CD4-positive, alpha-beta T cell treated with Interferon gamma for 1 hour (primary cell): ENCODE data around the gene RTN4R.
A peak's percentile ranks its signal among the peaks of the same experiment; 100 is the strongest.

ENCODE experiments used
- DNase-seq: peaks from one replicate; pipeline ENCODE4 v3.0.0-alpha.2; 2020

Gene RTN4R

GRCh38 chr22:20239676-20240446 is 28.3 kb downstream of the RTN4R start:
- no peak for DNase-seq

- DNase-seq = peak; percentile 21
Observed at GRCh38 chr22:20238901-20239675, 29.0 kb downstream of the RTN4R start.

- peak; percentile 64 for DNase-seq
Observed at GRCh38 chr22:20238536-20238900, 29.6 kb downstream of the RTN4R start.

- DNase-seq = peak; percentile 53
Observed at GRCh38 chr22:20237480-20238440, 30.4 kb downstream of the RTN4R start.

GRCh38 chr22:20236052-20236717 is 31.9 kb downstream of the RTN4R start:
- no peak for DNase-seq

- DNase-seq = no peak
Observed at GRCh38 chr22:20235389-20235991, 32.6 kb downstream of the RTN4R start.

GRCh38 chr22:20234760-20235388 is 33.2 kb downstream of the RTN4R start:
- DNase-seq = no peak

- DNase-seq = no peak
Observed at GRCh38 chr22:20234314-20234682, 33.8 kb downstream of the RTN4R start.

GRCh38 chr22:20233351-20234313 is 34.5 kb downstream of the RTN4R start:
- no peak for DNase-seq

- DNase-seq = no peak
Observed at GRCh38 chr22:20232781-20233180, 35.3 kb downstream of the RTN4R start.

GRCh38 chr22:20232237-20232598 is 35.9 kb downstream of the RTN4R start:
- DNase-seq = no peak

GRCh38 chr22:20231514-20232236 is 36.4 kb downstream of the RTN4R start:
- no peak for DNase-seq

- DNase-seq = no peak
Observed at GRCh38 chr22:20230777-20231420, 37.2 kb downstream of the RTN4R start.

- DNase-seq = no peak
Observed at GRCh38 chr22:20229916-20230775, 38.0 kb downstream of the RTN4R start.

- no peak for DNase-seq
Observed at GRCh38 chr22:20228939-20229272, 39.2 kb downstream of the RTN4R start.

GRCh38 chr22:20228055-20228938 is 39.8 kb downstream of the RTN4R start:
- no peak for DNase-seq

- no peak for DNase-seq
Observed at GRCh38 chr22:20227363-20227762, 40.8 kb downstream of the RTN4R start.
